Activated B cell treated with CpG ODN at 0.5 μM for 24 hours (primary cell): ENCODE results near the gene ZNF45. TPM values are rescaled to one million over a fixed set of nuclear protein-coding genes. Genes with fewer than 3 reads are reported as not detected.

Source experiments
- ATAC-seq: fragments of 200-7000 bp; cut with Tn5 transposase; one replicate; pipeline ENCODE4 v1.10.0; 2021; ENCODE audit warnings: low read depth, mild to moderate bottlenecking, moderate library complexity
- CTCF ChIA-PET: fragments of 350-600 bp; sonication (Branson Sonifier 250); formaldehyde crosslinking; loops from one replicate; lab custom pipeline; 2021; ENCODE audit warnings: antibody characterized with exemption; lab: Charles Lee
- POLR2A ChIA-PET: fragments of 350-600 bp; sonication (Branson Sonifier 250); formaldehyde crosslinking; loops from one replicate; lab custom pipeline; 2021; ENCODE audit warnings: antibody characterized with exemption; lab: Charles Lee
- DNase-seq: peaks from one replicate; pipeline ENCODE4 v3.0.0; 2022
- H3K27ac Mint-ChIP-seq: one replicate; pipeline ENCODE4 v1.8.0; 2020; ENCODE audit warnings: mixed read lengths
- H3K27me3 Mint-ChIP-seq: one replicate; pipeline ENCODE4 v1.8.0; 2021; ENCODE audit warnings: mixed read lengths
- H3K36me3 Mint-ChIP-seq: one replicate; pipeline ENCODE4 v1.8.0; 2021; ENCODE audit warnings: low read depth, mixed read lengths
- H3K4me1 Mint-ChIP-seq: one replicate; pipeline ENCODE4 v1.8.0; 2021; ENCODE audit warnings: mixed read lengths
- H3K4me3 Mint-ChIP-seq: one replicate; pipeline ENCODE4 v1.8.0; 2020; ENCODE audit warnings: mild to moderate bottlenecking, mixed read lengths
- H3K9me3 Mint-ChIP-seq: one replicate; pipeline ENCODE4 v1.8.0; 2020; ENCODE audit warnings: mixed read lengths
- CTCF ChIP-seq: fragments of 200-600 bp; IDR thresholded peaks from one replicate; pipeline ENCODE4 v1.8.0; 2022; ENCODE audit warnings: antibody characterized with exemption, mild to moderate bottlenecking
- intact Hi-C: fragments of 100-400 bp; cut with micrococcal nuclease; formaldehyde crosslinking; loops from one replicate; pipeline ENCODE4 v1.15.1; 2024
- total RNA-seq: library from RNA; stranded (reverse); gene quantifications from 2 replicates; pipeline ENCODE4 v1.2.3, GENCODE V29; 2022

Gene ZNF45
- total RNA-seq, 1 donor from 2014 or later: 19.1 TPM

GRCh38 chr19:43906774-43907173, 28.3 kb downstream of the ZNF45 start:
- ChIA-PET POLR2A (no interaction called here), CTCF (no interaction called here)
- Mint-ChIP-seq H3K4me3 (no peak overlapping the region), H3K36me3 (peaks cover 44% of the 10 kb centered on the region), H3K9me3 (peaks cover 53% of the 10 kb centered on the region), H3K4me1 (peaks cover 6% of the 10 kb centered on the region), H3K27ac (no peak overlapping the region), H3K27me3 (no peaks in the 10 kb centered on the region)
- no peak for DNase-seq
- ATAC-seq: no peak
- no peak for TF ChIP-seq CTCF
- intact Hi-C loops: no loop called here

- TF ChIP-seq CTCF: no peak
- POLR2A ChIA-PET: no interaction called here
- intact Hi-C loops: no loop called here
Observed at GRCh38 chr19:43905897-43906296, 29.2 kb downstream of the ZNF45 start.

GRCh38 chr19:43902399-43902798, 32.7 kb downstream of the ZNF45 start:
- ATAC-seq (no peak), DNase-seq (no peak)
- Mint-ChIP-seq H3K36me3 (peaks cover 61% of the 10 kb centered on the region), H3K4me3 (peak overlapping the region; percentile 93), H3K9me3 (peaks cover 57% of the 10 kb centered on the region), H3K27ac (no peak overlapping the region), H3K27me3 (no peaks in the 10 kb centered on the region), H3K4me1 (peaks cover 18% of the 10 kb centered on the region)
- no peak for TF ChIP-seq CTCF
- intact Hi-C loops: loop anchor here (5.0 kb wide), 1 partner anchor 305 kb away; no protein-coding TSS in a partner anchor
- POLR2A ChIA-PET: interaction anchor here (1.1 kb wide), 1 partner anchor 32 kb away, joined by 4 read pairs; the partner anchor contains the start of gene ZNF45
- CTCF ChIA-PET: no interaction called here

More at GRCh38 chr19:43905897-43906296, 29.2 kb downstream of the ZNF45 start:
- Mint-ChIP-seq H3K27me3 (no peaks in the 10 kb centered on the region), H3K9me3 (peaks cover 54% of the 10 kb centered on the region), H3K4me3 (no peak overlapping the region), H3K36me3 (peaks cover 44% of the 10 kb centered on the region), H3K27ac (no peak overlapping the region), H3K4me1 (peaks cover 15% of the 10 kb centered on the region)
- CTCF ChIA-PET: no interaction called here
- no peak for DNase-seq
- no peak for ATAC-seq

- intact Hi-C loops: loop anchor here (1.0 to 5.0 kb wide), 4 partner anchors 34 to 306 kb away; partner anchors contain the start of genes ZNF224, ZNF230 and ZNF45
- Mint-ChIP-seq H3K9me3 (peaks cover 51% of the 10 kb centered on the region), H3K4me3 (peak overlapping the region; percentile 93), H3K36me3 (peaks cover 58% of the 10 kb centered on the region), H3K27ac (peak overlapping the region; percentile 82), H3K27me3 (no peaks in the 10 kb centered on the region), H3K4me1 (peaks cover 18% of the 10 kb centered on the region)
- DNase-seq: peak; percentile 62
- ATAC-seq: peak; percentile 96
- ChIA-PET POLR2A (interaction anchor here (0.8 to 1.1 kb wide), 3 partner anchors 33 to 263 kb away, joined by 3 to 4 read pairs (median 3); partner anchors contain the start of genes ZNF221, ZNF226 and ZNF45), CTCF (no interaction called here)
- no peak for TF ChIP-seq CTCF
Observed at GRCh38 chr19:43901395-43902390, 33.4 kb downstream of the ZNF45 start.

- H3K27me3 Mint-ChIP-seq: no peaks in the 10 kb centered on the region
- ChIA-PET CTCF (no interaction called here), POLR2A (no interaction called here)
- H3K4me3 Mint-ChIP-seq: no peak overlapping the region
- H3K27ac Mint-ChIP-seq: no peak overlapping the region
- peaks cover 3% of the 10 kb centered on the region for H3K4me1 Mint-ChIP-seq
- peaks cover 44% of the 10 kb centered on the region for H3K9me3 Mint-ChIP-seq
- intact Hi-C loops: no loop called here
- DNase-seq: no peak
- no peak for ATAC-seq
- TF ChIP-seq CTCF: no peak
- H3K36me3 Mint-ChIP-seq: peaks cover 42% of the 10 kb centered on the region
Observed at GRCh38 chr19:43895727-43896308, 39.3 kb downstream of the ZNF45 start.
